Activated T-cell treated with anti-CD3 and anti-CD28 coated beads for 4 hours (primary cell): ENCODE data around the gene OR52R1.
"Not testable (repeated sequence)": the region's sequence is repeated elsewhere in the genome, so short reads cannot be mapped to it uniquely, and the experiment has no call there.

Experiments
- DNase-seq: peaks from one replicate; pipeline ENCODE4 v3.0.0-alpha.2; 2020

OR52R1 gene

DNA sequence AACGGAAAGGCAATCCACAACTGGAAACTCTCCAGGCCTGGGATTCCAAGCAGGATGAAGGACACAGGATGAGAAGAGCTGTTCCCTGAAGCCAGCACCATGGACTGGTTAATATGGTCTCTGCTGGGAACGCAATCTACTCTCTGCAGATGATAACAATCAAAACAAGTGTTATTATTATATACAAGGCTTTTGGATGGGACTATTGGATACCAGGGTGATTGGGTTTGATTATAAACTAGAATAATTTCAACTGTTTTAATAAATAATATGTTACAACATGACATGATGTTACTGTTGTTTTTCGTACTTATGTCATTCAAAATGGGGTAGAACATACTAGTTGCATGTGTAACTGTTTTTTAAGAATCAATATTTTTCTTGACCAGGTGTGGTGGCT is at the start of gene OR52R1:
Gene OR52R1, minus strand, starts transcription at position 101 of the 400 bp plus-strand sequence. Its CDS starts 0 bp downstream, at position 101.
- no peak for DNase-seq

DNA sequence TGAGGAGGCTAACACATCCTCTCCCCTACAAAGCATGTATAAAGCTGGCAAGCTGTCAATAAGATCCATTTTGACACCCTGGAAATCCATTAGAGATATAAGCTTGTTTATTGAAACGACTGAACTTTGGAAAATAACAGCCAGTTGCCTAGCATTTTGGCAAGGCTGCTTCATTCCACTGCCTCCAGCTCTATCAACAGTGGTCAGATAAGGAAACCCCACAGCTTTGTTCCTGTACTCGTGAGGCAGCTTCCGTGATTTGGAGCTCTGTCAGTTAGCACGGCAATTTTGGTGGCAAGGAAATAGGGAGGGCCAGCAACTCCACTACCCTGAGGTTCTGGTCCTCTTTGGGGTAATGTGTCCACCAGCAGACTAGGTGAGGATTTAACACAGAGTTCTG is 46.9 kb upstream of the OR52R1 start:
- no peak for DNase-seq

DNA sequence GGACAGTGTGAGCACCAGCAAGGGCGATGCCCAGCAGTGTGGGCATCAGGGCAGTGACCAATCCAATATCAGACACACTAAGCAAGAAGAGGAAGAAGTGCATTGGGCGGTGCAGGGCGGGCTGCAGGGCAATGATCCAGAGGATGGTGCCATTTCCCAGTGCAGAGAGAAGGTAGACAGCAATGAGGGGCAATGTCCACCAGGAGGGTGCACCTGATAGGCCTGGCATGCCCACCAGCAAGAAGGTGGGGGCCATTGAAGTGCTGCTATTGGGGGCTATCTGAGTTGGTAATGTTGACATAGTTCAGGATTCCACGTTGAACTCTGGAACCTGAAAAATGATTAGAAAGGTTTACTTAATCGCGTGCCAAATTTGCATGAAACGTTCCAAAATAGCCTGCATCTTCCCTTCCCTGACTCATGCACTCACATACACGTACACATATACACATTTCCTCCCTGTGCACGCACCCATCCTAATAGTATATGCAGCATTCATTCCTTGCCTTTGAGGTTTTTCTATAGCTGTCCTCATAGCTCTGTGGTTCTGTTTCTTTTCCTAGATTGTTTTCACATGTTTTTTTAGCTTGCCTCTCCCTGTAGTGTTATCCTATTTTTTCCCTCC is 44.8 kb upstream of the OR52R1 start, which contains the start of gene OR51S1:
Gene OR51S1, minus strand, starts transcription at position 301 of the 625 bp plus-strand sequence. Its CDS starts 0 bp downstream, at position 301.
- no peak for DNase-seq

DNA sequence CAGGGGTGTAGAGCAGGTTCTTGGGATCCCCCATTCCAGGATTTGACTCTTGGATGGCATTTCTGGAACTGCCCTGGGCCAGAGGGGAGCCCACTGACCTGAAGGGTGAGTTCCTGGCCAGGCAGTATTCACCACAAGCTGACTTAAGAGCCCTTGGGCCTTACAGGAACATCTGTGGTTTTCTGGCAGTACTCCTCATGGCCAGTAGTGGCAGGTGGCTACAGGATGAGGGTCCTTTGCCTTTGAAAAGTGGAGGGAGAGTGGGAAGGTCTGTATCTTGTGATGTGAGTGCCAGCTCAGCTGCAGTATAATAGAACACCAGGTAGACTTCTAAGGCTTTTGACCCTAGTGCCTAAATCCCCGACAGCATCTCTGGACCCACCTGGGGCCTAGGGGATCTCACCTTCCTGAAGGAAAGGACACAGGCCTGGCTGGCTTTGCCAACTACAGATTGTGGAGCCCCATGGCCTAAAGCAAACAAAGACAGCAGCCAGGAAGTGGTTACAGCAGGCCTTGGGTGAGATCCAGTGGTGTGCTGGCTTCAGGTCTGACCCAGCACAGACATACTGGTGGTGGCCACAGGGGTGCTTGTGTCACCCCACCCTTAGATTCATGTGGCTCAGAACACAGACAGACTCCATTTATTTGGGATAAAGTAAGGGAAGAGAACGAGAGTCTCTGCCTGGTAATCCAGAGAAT is 35.8 kb upstream of the OR52R1 start:
- no peak for DNase-seq

DNA sequence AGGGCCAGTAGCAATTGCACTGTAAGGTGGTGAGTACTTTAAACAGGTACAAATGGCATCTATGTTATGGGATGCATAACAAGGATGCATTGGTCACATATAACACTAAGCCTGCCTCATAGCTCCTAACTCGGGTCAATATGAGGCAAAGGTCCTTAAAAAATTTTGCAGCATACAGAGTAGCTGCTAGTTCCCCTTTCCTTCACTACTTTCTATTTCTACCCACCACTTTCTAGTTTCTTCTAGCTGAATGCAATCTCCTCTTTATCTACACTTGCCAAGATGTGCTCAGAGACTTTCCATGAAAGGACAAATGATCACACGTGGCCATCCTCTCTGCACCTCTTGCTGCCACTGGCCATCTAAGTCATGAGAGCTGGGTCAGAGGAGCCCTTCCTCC is 26.7 kb upstream of the OR52R1 start:
- DNase-seq = no peak

DNA sequence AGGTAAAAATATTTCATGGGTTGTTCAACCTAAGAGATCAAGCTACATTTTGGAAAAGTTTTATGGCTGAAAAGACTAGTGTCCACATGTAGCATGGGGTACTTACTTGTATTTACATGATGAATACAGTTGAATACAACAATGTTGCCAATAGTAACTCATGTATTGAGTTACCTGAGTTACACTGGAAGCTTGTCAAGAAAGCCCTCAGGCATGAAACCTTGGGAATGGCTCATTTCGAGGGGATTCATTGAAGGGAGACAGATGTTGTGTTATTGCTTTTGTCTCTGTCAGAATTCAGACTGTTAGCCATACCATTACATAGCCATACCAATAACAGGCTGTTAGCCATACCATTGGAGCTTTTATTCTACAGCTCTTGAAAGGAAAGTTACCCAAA is 26.2 kb upstream of the OR52R1 start:
- no peak for DNase-seq

DNA sequence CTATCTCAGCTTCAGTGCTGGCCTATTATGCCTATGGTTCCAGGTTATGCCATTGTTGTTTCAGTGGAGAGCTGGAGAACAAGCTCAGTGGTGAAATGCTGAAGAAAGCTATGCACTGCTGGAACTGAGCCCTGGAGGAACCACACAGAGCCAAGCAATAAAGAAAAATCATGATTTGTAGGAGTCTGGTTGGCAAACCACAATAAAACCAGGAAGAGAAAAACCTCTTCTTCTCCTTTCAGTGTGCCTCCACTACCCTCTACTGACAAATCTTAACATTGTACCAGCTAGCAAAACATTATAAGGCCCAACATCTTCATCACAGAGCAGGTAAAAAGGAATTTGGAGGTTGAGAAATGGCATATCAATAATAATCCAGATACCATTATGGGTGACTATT is 22.2 kb upstream of the OR52R1 start:
- DNase-seq = no peak

DNA sequence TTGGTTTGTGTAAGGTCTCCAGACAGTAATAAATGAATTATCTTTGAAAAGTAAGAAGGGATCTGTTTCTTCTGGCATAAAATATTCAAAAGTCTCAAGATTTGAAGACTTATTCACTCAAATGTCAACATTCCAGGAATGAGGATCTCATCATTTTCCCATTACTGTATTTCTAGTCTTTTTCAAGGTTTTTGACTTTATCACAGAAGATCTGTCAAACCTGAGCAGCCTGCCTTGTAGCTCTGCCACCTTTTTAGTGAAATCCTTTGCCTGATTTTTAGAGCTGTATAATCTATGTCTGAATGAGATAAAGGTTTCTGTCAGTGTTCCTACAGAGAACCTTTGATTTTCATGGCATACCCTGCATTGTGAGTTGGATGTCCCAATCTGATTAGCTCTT is 21.0 kb upstream of the OR52R1 start:
- no peak for DNase-seq

DNA sequence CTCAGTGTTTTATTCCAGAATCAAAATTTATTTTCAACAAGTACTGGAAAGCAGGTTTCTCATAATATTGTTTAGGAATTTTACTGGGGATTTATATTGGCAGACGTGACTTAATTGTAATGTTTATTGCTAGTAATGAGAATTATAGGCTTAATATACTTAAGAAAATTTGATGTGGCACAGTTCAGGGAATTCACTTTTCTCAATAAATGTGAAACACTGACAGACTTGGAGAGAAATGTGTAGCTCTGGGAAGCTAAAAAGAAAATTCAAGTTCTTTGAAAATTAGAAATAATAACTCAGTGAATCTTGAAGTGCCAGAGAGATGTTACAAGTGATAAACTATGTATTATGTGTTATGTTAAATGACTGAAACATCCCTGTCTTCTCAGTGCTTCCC is 16.8 kb upstream of the OR52R1 start, which contains the start of gene OR51F2:
Gene OR51F2, plus strand, starts transcription at position 301 of the 400 bp plus-strand sequence. CDS start 101 bp downstream, outside the sequence.
- no peak for DNase-seq

DNA sequence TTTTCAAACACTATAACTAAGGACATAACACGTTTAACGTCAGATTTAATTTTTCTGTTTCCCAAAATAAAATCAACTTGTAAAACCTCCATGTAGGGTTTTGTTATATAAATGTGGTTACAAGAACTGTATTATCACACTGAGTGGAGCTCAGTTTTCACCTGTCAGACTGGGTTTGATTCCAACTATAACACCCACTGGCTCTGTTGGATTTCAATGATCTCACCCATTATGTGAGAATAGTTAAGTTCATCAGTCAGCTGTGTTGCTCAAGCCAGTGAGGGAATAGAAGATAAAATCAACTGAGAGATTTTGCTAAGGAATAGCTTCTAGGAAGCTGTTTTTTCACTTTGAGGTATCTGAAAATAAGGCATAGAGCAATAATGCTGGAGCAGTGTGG is 5.1 kb upstream of the OR52R1 start:
- DNase-seq = no peak

DNA sequence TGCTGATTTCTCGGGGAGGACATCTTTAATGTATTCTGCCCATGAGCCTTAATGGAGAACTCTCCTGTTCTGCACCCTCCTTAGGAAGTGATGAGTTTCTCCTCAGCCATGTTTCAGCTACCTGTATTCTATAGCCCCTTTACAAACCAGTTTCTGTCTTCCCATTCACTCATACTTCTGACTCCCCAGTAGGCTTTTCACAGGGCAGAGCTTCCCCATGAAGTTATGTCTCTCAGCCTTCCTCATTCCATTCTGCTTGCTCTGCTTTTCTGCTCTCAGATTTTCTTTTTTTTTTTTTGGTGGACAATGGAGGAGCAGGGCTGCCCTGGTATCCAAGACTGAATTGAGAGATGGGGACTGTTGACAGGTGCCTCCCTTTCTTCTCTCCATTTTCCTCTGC is 4.3 kb upstream of the OR52R1 start:
- no peak for DNase-seq

DNA sequence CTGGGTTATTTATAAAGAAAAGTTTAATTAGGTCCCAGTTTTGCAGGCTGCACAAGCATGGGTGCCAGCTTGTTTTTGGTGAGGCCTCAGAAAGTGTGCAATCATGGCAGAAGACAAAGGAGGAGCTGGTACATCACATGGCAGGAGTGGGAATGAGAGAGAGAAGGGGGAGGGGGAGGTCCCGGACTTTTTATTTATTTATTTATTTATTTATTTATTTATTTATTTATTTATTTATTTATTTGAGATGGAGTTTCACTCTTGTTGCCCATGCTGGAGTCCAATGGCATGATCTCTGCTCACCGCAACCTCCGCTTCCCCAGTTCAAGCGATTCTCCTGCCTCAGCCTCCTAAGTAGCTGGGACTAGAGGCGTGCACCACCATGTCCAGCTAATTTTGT is 2.9 kb downstream of the OR52R1 start:
- not testable (repeated sequence) for DNase-seq

DNA sequence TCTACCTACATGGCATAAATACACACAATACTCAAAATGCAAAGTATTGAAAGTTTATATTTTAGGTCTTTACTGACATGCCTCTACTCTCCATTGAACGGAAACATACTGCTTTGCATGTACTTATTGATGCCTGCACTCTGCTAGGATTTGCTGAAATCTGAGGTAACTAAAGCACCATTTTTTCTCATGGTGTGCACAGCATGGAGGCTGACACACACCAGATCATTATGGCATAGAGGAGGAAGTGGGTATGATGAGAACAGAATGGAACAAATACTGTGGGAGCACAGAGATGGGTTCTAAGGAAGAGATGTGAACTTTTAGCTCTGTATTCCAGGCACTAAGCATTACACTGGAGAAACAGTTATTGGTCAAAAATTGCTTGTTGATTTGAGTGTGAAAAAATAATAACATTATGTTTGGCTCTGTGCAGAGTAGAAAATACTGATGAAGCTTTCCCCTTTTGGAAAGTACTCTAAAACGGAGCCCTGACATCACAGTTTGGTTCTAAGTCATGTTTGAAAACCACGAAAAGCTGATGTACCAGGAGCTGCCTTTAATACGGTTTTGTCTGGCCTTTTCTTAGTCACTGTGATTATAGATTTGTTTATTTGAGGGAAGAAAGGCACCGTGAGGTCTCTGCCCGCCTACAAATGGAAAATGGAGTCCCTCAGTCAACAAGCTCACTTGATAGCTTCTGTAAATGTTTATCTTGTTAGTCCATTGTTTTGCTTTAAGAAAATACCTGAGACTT is 5.6 kb downstream of the OR52R1 start:
- no peak for DNase-seq

DNA sequence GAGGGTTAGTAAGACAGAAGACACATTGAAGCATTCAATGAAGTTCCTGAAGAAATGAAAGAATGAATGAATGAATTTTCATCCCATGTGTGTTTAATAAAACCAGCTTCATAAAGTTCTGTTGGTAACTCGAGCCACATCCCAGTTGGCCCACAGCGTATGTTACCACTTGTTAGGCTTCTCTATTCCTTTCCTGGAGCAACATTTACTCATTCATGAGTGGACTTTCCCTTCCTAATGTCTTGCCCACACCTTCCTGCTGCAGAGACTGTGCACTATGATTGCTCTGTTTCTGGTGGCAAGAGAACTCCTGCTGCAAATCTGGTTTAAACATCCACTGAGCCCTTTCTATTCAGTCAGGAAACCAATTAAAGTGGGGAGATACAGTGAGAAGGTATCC is 7.0 kb downstream of the OR52R1 start:
- DNase-seq = no peak

DNA sequence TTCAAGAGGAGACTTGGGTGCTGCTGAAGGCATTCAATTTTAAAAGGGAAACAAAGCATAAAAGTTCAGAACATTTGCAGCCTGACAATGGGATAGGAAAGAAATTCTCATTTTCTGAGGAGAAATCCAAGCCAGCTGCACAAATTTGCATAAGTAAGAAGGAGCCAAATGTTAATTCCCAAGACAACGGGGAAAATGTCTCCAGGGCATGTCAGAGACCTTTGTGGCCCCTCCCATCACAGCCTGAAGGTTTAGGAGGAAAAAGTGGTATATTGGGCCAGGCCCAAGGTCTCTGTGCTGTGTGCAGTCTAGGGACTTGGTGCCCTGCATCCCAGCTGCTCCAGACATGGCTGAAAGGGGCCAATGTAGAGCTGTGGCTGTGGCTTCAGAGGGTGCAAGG is 21.7 kb downstream of the OR52R1 start:
- no peak for DNase-seq

DNA sequence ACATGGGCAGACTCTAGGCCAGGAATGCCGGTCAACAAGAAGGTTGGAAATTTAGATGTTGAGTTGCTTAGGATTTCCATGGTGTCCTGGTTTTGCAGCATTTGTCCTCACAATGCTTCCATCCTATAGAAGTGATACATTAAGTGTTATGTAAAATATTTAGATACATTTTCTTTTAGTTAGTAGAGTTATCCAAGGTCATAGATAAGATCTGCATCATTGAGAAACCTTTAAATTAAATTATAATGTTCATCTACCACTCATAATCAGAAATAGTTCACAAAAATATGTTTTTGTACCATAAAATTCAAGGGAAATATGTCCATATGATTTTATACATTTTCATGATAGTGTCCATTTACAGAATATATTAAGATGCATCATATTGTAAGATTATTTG is 34.3 kb downstream of the OR52R1 start, which contains the start of gene OR51F1:
Gene OR51F1, minus strand, starts transcription at position 101 of the 400 bp plus-strand sequence. Its CDS starts 0 bp downstream, at position 101.
- DNase-seq = no peak

DNA sequence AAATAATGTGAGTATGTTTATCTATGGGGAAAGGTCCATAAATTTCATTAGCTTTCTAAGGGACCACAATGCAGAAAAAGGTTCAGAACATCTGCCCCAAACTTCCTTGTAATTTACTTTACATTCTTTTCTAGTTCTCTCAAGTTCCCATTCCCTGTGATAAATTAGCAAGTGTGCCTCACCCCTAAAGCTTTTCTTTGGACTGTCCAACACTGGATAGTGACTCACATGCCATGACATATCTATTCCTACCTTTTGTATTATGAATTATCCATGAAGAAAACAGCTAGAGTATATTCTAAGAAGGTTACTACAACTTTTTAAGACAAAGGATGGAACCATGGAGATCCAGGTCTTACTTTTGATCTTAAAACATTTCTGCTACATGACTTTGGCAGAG is 36.1 kb downstream of the OR52R1 start:
- no peak for DNase-seq

DNA sequence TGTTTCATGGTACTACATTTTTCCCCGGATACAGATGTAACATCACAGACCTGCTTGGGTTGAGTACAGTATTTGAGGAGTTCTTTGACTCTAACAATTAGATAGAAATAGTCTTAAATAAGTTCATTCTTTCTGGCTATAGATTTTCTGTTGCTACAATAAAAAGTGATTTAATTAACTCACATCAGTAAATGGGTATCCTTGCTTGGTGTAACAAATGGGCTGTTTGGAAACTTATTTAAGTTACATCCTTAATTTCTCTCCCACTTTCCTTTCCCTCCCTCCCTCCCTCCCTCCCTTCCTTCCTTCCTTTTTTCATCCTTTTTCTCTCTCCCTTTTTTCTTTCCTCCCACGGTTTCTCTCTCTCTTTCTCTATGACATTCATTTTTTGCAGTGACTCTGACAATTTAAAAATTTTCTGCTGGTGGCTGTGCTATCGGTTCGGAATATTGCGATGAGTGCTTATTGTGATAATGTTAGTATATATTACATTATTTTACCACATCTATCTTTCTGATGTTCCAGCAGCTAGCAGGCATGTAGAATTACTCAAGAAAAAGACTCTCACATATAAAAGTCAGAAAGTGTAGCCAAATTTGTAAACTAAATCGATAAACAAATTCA is 37.6 kb downstream of the OR52R1 start:
- DNase-seq = no peak

DNA sequence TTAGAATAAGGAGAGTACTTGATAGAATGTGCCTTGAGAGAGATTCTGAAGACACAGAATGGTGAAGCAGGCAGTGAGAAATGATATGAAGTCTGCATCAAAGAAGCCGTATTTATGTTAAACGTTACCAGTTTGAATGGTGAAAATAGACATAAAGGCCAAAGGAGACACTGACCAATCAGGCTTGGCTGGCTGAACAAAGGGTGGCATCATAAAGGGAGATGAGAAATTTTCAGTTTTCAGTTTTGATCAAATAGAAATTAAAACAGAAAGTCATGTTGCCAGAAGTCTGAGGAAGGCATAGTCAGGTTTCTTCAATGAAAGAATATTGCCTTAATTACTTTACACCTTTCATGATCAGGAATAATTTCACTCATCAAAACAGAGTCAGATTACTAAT is 41.1 kb downstream of the OR52R1 start:
- DNase-seq = no peak
